ENCODE measurements around the gene PSMD2.
"Not testable (repeated sequence)": the region's sequence is repeated elsewhere in the genome, so short reads cannot be mapped to it uniquely, and the experiment has no call there.

Gene PSMD2

DNA sequence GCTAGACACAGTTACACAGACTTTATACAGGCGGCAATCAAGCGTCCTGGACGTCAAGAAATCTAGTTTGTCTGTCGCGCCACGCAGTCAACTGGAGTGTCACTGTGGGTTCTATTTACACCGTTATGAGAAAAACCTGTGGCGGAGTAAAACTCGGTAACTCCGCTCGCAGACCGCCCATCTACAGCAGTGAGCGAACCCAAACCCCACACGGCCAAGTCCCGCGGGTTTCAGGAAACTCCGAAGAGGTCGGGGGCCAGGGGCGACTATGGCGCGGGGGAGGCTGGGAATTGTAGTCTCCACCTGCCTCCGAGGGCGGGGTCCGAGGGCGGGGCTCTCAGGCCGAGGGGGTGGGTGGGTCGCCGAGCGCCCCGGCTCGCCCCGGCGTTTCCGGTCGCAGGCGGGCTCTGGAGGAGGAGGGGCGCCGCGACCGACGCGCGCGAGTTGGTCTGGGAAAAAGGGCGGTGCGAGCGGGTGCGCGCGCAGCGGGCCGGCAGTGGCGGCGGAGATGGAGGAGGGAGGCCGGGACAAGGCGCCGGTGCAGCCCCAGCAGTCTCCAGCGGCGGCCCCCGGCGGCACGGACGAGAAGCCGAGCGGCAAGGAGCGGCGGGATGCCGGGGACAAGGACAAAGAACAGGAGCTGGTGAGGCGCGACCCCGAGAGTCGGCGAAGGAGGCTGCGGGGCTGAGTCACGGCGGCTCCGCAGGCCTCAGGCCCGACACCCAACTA lies at the start of gene PSMD2:
Gene PSMD2, plus strand, starts transcription at position 483 of the 729 bp plus-strand sequence. Its CDS starts 26 bp downstream, at position 509.
- DNase-seq = peak; percentile 94

DNA sequence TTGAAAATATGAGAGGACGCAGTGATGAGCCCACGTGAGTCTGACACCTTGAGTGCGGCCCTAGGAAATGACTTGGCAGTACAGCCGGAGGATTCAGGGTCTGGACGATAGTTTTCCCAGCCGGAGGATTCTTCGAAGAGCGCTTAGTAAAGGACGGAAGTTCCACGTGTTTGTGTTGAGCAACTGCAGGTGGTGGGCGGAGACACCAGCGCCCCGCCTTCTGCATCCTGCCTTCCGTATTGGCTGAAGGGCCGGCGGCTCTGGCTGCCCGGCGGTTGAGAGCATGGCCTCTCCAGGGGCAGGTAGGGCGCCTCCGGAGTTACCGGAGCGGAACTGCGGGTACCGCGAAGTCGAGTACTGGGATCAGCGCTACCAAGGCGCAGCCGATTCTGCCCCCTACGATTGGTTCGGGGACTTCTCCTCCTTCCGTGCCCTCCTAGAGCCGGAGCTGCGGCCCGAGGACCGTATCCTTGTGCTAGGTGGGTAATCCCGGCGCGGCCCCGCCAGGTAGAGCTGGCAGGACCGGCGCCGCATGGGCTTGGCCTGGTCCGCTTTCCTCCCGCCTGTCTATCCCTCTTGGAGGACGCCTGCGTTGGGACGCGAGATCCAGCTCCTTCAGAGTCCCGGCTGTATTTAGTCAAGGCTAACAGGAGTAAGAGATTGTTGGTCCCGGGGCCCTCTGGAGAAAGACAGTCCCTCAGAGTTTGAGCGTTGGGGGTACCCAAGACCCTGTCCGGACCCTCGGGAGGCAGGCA lies 49.5 kb upstream of the PSMD2 start, which contains the start of gene EEF1AKMT4:
Gene EEF1AKMT4, plus strand, starts transcription at position 261 of the 755 bp plus-strand sequence. Its CDS starts 23 bp downstream, at position 284.
- DNase-seq = peak; percentile 97

DNA sequence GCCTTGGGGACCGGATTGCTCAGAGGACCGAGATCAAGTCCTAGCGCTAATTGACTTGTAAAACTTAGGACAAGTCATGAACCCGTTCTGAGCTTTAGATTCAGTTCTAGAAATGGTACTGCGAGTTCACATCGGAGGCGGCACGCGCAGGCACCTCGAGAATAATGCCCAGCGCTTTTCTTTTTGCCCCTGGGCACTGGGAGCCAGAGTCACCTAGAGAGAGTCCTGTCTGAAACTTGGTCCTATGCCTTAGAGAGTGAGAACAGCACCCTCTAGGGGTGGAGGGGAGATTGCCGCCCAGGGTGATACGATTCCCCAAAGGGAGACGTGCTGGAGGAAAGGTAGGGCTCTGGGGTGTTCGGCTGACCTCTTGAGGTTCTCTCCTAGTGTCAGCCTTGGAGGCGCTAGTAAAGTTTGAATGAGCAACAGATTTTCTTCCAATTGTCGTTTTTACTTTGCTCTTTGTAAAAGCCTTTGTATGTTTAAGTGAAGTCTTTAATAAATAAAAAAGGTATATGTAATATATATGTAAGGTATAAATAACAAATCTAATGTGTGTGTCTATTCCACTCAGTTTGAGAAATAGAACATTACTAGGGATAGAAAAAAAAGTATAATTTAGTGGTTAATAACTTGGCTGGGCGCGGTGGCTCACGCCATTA lies 48.7 kb upstream of the PSMD2 start:
- peak; percentile 92 for DNase-seq

DNA sequence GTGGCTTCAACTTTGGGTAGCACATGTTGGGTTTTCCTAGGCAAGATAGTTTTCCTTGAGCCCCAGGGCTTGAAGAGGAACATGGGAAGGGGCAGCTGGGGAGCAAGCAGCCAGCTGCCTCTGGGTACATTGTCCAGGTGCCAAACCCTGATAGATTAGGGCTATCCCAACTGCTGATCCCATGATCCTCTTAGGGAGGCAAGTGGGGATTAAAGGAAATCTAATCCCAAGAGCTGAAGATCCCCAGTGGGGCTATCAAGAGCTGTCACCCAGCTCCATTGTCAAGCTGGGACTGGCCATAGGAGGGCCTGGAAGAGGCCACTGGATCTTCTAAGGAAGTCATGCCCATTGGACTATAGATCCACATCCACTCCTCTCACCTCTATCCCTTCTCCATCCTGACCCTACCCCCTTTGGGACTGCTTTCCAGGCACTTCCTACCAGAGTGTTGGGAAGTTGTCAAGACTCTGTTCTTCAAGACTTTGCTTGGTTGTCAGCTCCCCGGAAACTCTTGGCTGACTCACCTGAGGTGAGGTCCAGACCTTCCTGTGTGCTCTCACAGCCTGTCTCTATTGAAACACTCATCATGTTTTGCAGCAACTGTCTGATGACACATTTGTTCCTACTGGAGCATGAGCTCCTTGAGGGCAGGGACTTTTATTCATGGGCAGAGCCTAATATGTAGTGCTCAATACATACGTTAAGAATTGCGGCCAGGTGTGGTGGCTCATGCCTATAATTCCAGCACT lies 43.6 kb upstream of the PSMD2 start:
- no peak for DNase-seq

DNA sequence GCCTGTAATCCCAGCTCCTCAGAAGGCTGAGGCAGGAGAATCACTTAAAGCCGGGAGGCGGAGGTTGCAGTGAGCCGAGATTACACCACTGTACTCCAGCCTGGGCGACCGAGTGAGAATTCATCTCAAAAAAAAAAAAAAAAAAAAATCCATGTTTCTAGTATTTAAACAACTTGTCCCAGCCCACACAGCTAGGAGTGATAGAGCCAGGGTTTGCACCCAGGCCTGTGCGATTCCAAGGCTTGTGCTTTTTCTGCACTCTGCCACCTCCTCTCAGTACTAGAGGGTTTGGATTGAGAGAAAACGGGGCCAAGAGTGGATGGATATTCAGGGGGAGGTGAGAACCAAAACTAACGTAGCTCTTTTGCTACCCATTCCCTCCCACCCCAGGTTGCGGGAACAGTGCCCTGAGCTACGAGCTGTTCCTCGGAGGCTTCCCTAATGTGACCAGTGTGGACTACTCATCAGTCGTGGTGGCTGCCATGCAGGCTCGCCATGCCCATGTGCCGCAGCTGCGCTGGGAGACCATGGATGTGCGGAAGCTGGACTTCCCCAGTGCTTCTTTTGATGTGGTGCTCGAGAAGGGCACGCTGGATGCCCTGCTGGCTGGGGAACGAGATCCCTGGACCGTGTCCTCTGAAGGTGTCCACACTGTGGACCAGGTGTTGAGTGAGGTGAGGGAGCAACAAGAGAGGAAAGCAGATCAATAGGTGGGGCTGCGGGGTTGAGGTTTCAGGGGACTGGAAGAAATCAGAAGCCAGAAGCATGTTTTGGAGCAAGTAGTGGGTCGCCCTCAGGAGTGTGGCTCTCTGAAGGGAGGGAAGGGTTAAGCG lies 41.7 kb upstream of the PSMD2 start:
- no peak for DNase-seq

DNA sequence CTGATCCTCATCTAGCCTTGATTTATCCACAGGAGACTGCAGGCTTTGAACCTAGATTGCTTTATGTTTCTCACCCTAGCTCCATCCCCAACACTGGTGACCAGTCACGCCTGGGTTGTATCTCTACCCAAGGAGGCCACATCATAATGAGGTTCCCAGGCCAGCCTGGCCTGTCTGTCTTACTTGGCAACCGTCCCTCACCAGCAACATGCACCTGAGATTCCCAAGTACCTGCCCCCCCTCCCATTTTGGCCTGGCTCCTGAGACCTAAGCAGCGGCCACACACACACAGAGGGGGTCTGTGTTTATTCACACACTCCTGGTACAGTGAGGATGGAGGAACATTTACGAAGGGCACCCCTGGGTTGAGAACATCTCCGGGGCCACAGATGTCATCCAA lies 40.1 kb upstream of the PSMD2 start:
- DNase-seq = no peak

DNA sequence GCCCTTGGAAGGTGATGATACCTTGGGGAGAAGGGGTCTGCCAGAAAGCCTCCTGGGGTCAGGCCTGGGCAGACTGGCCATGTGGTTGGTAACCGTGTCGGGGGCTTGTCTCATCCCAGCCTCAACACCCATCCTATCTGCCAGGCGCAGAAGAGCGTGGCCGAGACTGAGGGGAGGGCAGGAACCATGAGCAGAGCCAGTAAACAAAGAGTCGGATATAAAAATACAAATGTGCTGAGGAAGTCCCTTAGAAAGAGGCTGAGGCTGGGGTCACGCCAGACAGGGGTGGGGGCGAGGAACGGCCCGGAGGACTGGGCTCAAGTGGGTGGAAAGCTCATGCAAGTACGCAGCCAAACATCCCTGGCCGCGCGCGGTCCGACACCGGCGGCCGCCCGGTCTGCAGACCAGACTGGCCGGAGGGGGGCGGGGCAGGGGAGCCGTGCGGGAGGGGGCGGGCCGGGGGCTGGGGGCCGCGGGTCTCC lies 39.6 kb upstream of the PSMD2 start:
- no peak for DNase-seq

DNA sequence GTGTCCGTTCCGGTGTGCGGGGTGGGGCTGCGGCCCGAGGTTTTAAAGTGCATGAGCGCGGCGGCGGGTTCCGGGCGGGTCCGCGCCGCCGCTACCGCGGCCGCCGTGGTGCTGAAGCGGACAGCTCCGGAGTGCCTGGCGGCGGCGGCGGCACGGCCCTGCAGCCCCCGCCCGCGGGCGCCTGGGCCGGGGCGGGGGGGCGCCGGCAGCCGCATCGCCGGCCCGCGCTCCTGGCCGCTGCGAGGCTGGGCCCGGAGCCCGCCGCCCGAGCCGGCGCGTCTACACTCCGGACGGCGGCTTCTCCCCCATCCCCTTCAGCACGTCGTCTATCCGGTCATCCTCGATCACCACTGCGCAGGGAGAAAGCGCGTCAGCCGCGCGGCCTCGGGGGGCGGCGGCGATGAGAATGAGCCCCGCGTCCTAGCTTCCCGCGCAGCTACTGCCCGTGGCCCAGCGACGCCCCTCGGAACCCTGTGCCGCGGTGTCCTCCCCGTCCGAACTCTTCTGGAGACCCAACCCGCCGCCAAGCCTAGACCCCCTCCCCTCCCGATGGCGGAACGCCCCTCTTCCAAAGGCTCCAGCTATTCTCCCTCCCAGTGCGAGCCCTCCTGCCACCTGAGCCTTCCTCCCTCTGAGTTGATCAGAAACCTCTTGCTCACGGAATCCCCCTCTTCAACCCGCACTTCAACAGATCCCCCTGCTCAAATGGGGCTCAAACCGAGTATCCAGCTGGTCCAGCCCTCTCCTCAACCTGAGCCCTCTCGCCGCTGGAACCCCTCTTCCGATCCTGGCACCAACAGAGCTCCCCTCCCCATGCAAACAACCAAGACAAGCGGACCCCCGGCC lies 38.9 kb upstream of the PSMD2 start:
- DNase-seq = peak; percentile 12

DNA sequence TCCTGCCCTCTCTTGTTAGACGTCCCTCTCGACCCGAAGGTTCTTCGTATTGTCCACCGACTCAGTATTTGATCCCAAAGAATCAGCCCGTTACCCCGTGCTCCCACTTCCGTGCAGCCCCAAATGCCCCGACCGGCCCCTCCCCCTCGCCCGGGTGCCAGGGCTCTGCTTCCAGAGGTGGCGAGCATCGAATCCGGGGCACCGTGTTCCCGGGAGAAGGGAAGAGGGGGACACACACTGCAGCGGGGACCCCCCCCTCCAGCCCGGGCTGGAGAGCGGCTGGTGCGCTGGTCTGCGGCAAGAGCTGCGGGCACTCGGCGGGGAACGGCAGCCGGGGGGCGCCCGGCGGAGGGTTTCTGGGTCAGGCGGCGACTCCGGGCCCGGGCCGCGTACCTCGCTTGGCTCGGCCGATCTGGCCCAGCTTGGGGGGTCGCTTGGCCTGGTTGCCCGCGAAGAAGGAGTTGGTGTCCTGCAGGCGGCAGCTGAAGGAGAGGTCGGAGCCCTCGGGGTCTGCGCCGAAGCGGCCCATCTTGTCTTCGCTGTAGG lies 38.2 kb upstream of the PSMD2 start:
- no peak for DNase-seq

DNA sequence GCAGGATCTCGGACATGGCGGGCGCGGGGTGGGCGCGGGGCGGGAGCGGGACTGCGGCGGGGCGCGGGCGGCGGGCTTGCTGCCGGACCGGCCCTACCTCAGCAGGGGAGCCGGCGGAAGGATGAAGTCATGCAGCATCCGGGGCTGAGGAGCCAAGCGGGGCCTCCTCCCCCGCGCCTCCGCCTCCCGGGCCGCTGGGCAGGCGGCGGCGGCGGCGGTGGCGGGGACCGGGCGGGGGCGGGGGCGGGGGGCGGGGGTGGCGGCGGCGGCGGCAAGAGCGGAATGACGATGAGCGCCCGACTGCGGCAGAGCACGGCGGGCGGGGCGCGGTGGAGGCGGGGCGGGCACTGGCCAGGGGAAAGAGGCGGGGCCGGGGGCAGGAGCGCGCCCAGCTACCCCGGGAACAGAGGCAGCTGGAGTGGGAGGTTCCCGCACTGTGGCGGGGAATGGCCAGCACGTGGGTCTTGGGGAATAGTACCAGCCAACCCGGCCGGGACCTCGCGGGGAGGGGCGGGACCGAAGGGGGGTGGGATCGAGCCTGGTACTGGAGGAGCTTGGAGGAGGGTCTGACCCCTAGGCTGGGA lies 37.7 kb upstream of the PSMD2 start, which contains the start of gene CAMK2N2:
Gene CAMK2N2, minus strand, starts transcription at position 284 of the 584 bp plus-strand sequence. Its CDS starts 268 bp downstream, at position 16.
- peak; percentile 39 for DNase-seq

DNA sequence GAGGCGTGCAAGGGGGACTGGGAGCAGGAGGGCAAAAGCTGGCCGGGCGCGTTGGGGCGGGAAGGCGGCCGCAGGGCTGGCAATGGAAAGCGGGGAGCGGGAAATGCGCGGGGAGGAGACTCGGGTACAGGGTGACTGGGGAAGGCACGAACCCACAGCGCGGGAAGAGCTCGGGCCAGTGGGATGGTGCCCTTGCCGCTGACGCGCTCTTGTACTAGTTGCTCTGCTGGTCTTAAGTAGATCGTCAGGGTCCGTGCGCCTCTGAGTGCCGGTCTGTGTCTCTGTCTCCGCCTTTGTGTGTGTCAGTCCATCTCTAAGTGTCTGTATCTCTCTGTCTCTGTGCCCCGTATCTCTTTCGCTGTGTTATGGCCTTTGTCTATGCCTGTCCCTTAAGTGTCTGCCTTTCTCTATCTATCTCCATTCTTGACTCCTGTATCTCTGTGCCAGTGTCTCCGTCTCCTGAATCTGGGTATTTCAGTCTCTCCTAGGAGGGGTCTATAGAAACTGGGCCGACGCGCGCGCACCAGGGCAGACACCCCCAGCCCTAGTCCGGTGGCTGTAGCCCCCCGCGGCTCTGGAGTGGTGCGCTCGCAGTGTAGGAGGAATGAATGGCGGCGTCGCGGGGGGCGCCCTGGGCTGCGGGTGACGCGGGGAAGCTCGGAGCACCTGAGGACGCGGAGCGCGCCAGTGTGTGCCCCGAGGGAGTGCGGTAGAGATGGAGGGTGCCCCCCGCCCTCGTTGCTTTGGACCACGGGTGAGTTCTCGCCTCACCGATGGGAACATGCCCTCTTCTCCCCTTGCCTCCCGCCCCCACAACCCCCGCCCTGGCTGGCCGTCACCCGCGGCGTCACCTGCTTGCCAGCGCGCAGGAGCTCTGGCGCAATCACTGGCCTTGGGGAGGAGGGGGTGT lies 36.9 kb upstream of the PSMD2 start:
- DNase-seq = peak; percentile 7

DNA sequence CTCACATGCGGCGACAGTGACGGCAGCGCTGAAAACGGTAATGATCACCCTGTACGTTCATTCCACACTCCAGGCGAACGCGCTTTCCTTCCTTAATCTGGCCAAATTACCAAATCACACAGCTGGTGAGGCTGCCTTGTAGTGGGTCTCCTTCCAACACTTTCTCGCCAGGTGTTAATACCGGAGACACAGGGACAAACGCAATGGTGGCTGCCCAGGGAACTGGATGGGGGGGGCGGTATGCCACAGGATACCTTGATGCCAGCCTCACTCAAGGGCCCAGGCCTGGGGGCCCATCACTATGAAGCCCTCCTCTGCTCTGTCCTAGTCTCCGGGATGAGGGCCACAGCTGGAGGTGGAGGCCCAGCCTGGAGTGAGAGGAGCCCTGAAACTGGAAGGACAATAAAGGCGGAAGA lies 36.3 kb upstream of the PSMD2 start:
- no peak for DNase-seq

DNA sequence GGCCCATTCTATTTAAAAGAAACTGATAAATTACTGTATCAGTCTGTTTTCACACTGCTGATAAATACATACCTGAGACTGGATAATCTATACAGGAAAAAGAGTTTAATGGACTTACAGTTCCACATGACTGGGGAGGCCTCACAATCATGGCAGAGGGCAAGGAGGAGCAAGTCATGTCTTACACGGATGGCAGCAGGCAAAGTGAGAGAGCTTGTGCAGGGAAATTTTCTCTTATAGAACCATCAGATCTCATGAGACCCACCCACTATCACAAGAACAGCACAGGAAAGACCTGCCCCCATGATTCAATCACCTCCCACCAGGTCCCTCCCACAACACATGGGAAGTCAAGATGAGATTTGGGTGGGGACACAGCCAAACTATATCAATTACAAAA lies 31.8 kb upstream of the PSMD2 start:
- DNase-seq = not testable (repeated sequence)

DNA sequence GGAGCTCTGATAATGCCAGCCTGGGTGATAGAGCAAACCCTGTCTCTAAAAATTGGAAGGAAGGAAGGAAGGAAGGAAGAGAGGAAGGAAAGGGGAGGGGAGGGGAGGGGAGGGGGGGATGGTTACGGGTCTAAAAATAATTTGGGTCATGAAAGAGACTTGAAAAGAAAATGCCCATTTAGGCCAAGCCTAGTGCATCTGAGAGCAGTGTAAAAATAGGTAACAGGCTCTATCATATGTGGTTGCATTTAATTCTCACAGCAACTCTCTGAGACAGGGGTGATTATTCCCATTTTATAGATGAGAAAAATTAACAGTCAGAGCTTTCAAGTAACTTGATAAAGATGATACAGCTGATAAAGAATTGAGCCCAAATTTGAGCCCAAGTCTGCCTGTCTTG lies 26.8 kb upstream of the PSMD2 start:
- DNase-seq = no peak

DNA sequence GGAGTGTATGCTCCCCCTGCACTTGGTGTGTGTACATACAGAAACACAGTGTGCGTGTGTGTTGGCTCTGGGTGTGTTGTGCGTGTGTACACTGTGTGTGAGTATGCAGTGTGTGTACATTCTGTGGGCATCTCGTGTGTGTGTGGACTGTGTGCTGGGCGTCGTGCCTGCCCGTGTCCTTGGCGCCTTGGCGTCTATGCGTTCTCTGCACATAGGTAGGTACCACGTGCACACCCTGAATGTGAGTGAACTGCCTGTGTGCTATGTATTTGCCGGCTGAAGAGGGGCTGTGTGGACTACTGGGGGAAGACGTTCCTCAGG lies 23.7 kb upstream of the PSMD2 start:
- no peak for DNase-seq

DNA sequence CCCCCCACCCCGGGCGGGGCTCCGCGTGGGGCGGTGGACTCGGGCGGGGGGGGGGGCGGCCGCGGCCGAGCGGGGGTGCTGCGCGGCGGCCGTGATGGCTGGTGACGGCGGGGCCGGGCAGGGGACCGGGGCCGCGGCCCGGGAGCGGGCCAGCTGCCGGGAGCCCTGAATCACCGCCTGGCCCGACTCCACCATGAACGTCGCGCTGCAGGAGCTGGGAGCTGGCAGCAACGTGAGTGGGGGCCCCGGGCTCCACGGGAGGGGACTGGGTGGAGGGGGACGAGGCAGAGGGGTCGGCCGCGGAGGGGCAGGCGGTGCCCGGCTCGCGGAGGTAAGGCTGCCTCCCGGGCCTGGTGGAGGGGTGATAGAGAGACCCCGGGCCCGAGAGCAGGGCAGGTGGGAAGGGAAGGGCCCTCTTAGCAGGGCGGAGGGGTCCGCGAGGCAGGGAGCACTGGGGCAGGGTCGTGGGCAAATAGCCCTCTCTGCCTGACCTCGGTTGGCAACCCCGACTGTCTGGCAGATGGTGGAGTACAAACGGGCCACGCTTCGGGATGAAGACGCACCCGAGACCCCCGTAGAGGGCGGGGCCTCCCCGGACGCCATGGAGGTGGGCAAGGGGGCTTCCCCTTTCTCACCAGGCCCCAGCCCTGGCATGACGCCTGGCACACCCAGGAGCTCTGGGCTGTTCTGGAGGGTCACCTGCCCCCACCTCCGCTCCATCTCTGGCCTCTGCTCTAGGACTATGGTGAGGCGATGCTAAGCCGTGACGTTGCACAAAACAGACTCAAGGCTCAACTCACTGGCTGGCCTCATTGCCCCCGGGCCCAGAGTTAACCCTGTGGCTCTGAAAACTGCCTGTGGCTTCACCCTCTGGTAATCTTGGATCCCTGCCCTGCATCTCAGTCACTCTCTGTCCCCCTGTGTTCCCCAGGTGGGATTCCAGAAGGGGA lies 22.8 kb upstream of the PSMD2 start, which contains the start of gene ECE2:
Gene ECE2, plus strand, starts transcription at position 62 of the 950 bp plus-strand sequence. Its CDS starts 132 bp downstream, at position 194.
- DNase-seq = no peak

DNA sequence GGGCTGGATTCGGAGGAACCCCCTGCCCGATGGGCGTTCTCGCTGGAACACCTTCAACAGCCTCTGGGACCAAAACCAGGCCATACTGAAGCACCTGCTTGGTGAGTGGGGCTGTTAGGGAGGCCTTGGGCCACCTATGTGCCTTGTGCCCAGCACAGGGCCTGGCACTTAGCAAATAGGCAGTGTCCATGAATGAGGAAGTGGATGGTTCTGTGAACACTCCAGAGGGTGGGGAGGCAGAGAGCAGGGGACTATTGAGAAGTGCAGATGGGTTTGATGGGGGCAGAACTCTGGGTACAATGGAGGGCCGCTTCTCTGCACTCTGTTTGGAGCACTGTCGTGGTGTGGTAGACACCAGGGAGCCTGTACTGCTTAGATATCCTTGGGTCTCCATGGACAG lies 21.7 kb upstream of the PSMD2 start:
- DNase-seq = no peak

DNA sequence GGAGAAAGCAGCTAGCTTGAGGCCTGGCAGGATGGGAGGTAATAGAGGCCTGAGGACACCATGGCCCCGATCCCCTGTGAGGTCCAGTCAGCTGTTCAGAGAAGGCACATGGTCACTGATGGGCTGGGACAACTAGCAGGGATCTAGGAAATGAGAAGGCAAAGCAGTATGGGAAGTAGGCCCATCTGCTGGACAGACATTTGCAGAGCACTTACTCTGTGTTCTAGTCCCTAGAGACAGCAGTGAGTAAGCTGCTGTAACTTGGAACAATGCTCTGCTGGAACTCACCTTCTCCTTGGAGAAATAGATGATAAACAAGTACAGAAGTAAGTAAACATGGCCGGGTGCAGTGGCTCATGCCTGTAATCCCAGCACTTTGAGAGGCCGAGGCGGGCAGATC lies 16.1 kb upstream of the PSMD2 start:
- no peak for DNase-seq
